Spleen (tissue), 11 donors: ENCODE measurements around the gene MMP13. TPM values are rescaled to one million over a fixed set of nuclear protein-coding genes. Genes with fewer than 3 reads are reported as not detected.

Experiments
- DNase-seq: peaks from one replicate; pipeline ENCODE4 v3.0.0-alpha.2; 2020
- H3K27ac ChIP-seq, 8 donors: fragments of 200-600 bp; sonication (generic) in 7 of 8; 1 replicate in 4 of 8; 2 replicates in 4 of 8; pipeline versions ENCODE4 v1.5.0 to v1.8.0; 2016 to 2021; ENCODE audit warnings: inconsistent platforms in 4 of 8, mild to moderate bottlenecking in 4 of 8, moderate library complexity in 1 of 8
- H3K27me3 ChIP-seq, 7 donors: fragments of 200-600 bp; sonication (generic) in 6 of 7; replicated peaks in 1 of 7; 1 replicate in 4 of 7; 2 replicates in 3 of 7; pipeline versions ENCODE4 v1.5.0 to v1.8.0; 2016 to 2021; ENCODE audit warnings: inconsistent platforms in 3 of 7, mild to moderate bottlenecking in 1 of 7
- H3K36me3 ChIP-seq, 6 donors: fragments of 200-600 bp; sonication (generic) in 5 of 6; 1 replicate in 4 of 6; 2 replicates in 2 of 6; pipeline versions ENCODE4 v1.5.0 to v1.8.0; 2016 to 2021; ENCODE audit warnings: inconsistent platforms in 2 of 6
- H3K4me1 ChIP-seq, 6 donors: fragments of 200-600 bp; sonication (generic) in 5 of 6; 1 replicate in 3 of 6; 2 replicates in 3 of 6; pipeline versions ENCODE4 v1.5.0 to v1.8.0; 2016 to 2021; ENCODE audit warnings: inconsistent platforms in 3 of 6
- H3K4me3 ChIP-seq, 8 donors: fragments of 200-600 bp; sonication (generic) in 7 of 8; 1 replicate in 4 of 8; 2 replicates in 4 of 8; pipeline versions ENCODE4 v1.5.0 to v1.8.0; 2016 to 2021; ENCODE audit warnings: inconsistent platforms in 4 of 8, mild to moderate bottlenecking in 4 of 8, moderate library complexity in 2 of 8
- H3K9me3 ChIP-seq, 8 donors: fragments of 200-600 bp; sonication (generic) in 7 of 8; 1 replicate in 4 of 8; 2 replicates in 4 of 8; pipeline versions ENCODE4 v1.5.0 to v1.8.0; 2016 to 2021; ENCODE audit warnings: inconsistent platforms in 4 of 8
- POLR2A ChIP-seq, 3 donors: fragments of 450-650 bp; IDR thresholded peaks; one replicate each; pipeline ENCODE4 v1.5.1; 2017; ENCODE audit warnings: antibody characterized with exemption in 3 of 3, mild to moderate bottlenecking in 1 of 3
- POLR2AphosphoS5 ChIP-seq, 3 donors: sonication (generic); formaldehyde crosslinking; IDR thresholded peaks; one replicate each; pipeline ENCODE4 v1.5.1; 2017; ENCODE audit warnings: antibody characterized with exemption in 3 of 3
- WGBS, 5 donors: extraction: QIAGEN DNeasy Blood & Tissue Kit in 3 of 5; methylation state at CpG; one replicate each; pipeline versions ENCODE4 v1.1.5 to v1.1.7; 2013 to 2018; 5-methylcytosine and 5-hydroxymethylcytosine counted together
- intact Hi-C: fragments of 100-400 bp; cut with DNase I; formaldehyde crosslinking; loops from one replicate; pipeline ENCODE4 v1.15.0; 2023; ENCODE audit warnings: low total_unique reads
- polyA plus RNA-seq, 3 donors: library from polyadenylated mRNA; stranded (reverse); fragments of 200-250 nt; gene quantifications; one replicate each; pipeline ENCODE4 v1.2.1, GENCODE V29; 2013
- total RNA-seq, 7 donors: library from RNA; depleted of rRNA in 3 of 7; stranded (reverse); fragments of >200 nt in 3 of 7; fragmentation: NEBNext Ultra II Directional in 4 of 7; extraction: Animal tissue kit (Norgen Biotek cat#: 25700) in 4 of 7; gene quantifications; one replicate each; pipeline versions ENCODE4 v1.1.0 to v1.2.1, GENCODE V29; 2016 to 2021
- TF ChIP-seq, protein P1 (sequence below), 11 experiments: fragments of 200-600 bp in 7 of 11; fragments of 450-650 bp in 4 of 11; sonication (generic) in 4 of 11; IDR thresholded peaks in 8 of 11; conservative IDR thresholded peaks in 3 of 11; 1 replicate in 7 of 11; 2 replicates in 4 of 11; pipeline versions ENCODE4 v1.4.0 to v1.8.0; 2016 to 2021; ENCODE audit warnings: antibody characterized with exemption in 11 of 11, inconsistent platforms in 4 of 11, mild to moderate bottlenecking in 1 of 11
- donor health status: healthy with polysubstance abuse.
- donor health status: DM: no; HTN: no; CAD: no; lungs with moderate emphysema.
- donor health status: DM: no; HTN: no; CAD: no.
- donor health status: Bipolar disorder and iron deficiency.
- donor health status: healthy.
- donor health status: DM: no; HTN: no; CAD: no.
- donor health status: DM: yes; HTN: yes; CAD: no.

MMP13 gene
- total and polyA plus RNA-seq, 10 donors: not detected

DNA sequence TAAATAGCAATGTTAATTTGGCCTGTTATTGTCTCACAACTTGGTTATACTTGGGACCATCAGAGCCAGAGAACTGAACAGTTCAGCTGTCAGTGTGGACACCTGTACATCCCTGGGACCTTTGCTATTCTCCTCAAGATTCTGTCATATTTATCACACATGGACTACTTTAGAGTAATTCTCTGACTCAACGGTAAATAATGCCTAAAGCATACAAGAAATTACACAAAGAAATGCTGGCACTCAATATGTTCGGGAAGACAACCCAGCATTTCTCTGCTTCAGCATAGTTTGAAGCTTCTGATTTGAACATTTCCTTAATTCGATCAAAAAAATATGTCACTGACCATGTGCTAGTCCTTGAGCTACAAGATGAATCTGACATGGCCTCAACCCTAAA, 34.6 kb upstream of the MMP13 start:
- Histone ChIP-seq H3K9me3 (no peaks in the 10 kb centered on the region), H3K27me3 (peaks cover 0 to 16% (median 0%) of the 10 kb centered on the region in 7 donors), H3K27ac (no peak overlapping the region), H3K4me1 (no peaks in the 10 kb centered on the region), H3K36me3 (no peaks in the 10 kb centered on the region), H3K4me3 (no peak overlapping the region)
- TF ChIP-seq, protein P1, sequence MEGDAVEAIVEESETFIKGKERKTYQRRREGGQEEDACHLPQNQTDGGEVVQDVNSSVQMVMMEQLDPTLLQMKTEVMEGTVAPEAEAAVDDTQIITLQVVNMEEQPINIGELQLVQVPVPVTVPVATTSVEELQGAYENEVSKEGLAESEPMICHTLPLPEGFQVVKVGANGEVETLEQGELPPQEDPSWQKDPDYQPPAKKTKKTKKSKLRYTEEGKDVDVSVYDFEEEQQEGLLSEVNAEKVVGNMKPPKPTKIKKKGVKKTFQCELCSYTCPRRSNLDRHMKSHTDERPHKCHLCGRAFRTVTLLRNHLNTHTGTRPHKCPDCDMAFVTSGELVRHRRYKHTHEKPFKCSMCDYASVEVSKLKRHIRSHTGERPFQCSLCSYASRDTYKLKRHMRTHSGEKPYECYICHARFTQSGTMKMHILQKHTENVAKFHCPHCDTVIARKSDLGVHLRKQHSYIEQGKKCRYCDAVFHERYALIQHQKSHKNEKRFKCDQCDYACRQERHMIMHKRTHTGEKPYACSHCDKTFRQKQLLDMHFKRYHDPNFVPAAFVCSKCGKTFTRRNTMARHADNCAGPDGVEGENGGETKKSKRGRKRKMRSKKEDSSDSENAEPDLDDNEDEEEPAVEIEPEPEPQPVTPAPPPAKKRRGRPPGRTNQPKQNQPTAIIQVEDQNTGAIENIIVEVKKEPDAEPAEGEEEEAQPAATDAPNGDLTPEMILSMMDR (IDR thresholded peaks at IDR 0.05 in 8 of 11, conservative IDR thresholded peaks at IDR 0.05 in 3 of 11): no peak
- TF ChIP-seq POLR2AphosphoS5 (IDR thresholded peaks at IDR 0.05) (no peak), POLR2A (IDR thresholded peaks at IDR 0.05) (no peak)
- intact Hi-C loops: no loop called here
- WGBS, 5 donors: 86 to 95% (median 91%) methylated on average over 3 of the region's 3 CpGs
- DNase-seq: no peak

DNA sequence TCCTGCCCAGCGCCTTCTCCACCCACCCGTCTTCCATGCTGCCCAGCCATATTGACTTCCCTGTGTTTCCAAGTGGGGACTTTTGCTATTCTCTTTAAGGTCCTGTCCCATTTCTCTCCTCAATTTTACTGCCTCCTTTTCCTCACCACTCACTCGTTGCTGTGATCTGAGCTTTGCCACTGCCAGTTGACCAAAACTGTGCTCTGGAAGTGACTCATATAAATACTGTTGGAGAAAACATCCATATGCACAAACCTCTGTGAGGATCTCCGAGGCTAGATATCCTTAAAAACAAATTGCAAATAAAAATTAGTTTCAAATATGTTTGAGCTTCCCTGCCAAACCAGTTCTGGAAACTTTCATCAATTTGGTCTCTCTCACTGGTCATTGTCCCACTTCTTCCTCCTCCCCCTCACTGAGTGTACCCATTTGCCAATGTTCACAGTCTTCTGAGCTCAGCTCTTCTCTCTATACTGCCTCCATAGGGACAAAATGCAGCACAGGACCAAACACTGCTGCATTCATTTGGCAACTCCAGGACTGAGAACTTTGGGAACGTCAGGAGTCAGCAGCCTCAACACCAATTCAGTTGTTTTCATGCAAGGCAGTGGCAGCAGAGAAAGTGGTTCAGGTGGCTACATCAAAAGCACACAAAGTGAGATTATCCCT, 34.0 kb upstream of the MMP13 start:
- 70 to 84% (median 76%) methylated on average over 5 of the region's 5 CpGs for WGBS, 5 donors
- Histone ChIP-seq H3K4me1 (no peaks in the 10 kb centered on the region), H3K4me3 (no peak overlapping the region), H3K27me3 (peaks cover 0 to 16% (median 0%) of the 10 kb centered on the region in 7 donors), H3K9me3 (no peaks in the 10 kb centered on the region), H3K27ac (no peak overlapping the region), H3K36me3 (no peaks in the 10 kb centered on the region)
- TF ChIP-seq POLR2AphosphoS5 (IDR thresholded peaks at IDR 0.05): no peak
- TF ChIP-seq POLR2A (IDR thresholded peaks at IDR 0.05): no peak
- TF ChIP-seq, protein P1 (IDR thresholded peaks at IDR 0.05 in 8 of 11, conservative IDR thresholded peaks at IDR 0.05 in 3 of 11): no peak
- intact Hi-C loops: no loop called here
- no peak for DNase-seq

DNA sequence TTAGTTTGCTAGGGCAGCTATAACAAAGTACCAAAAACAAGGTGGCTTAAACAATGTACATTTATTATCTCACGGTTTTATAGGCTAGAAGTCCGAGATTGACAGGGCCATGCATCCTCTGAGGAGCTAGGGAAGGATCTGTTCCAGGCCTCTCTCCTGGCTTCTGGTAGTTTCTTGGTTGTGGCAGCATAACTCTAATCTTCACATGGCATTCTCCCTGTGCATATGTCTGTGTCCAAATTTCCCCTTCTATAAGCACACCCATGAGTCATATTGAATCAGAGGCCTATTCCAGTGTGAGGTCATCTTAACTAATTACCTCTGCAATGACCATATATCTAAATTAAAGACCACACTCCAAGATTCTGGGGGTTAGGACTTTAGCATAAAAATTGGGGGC, 31.3 kb upstream of the MMP13 start:
- intact Hi-C loops: no loop called here
- DNase-seq: no peak
- TF ChIP-seq, protein P1 (IDR thresholded peaks at IDR 0.05 in 8 of 11, conservative IDR thresholded peaks at IDR 0.05 in 3 of 11): no peak
- TF ChIP-seq POLR2A (IDR thresholded peaks at IDR 0.05): no peak
- no peak for TF ChIP-seq POLR2AphosphoS5 (IDR thresholded peaks at IDR 0.05)
- Histone ChIP-seq H3K36me3 (no peaks in the 10 kb centered on the region), H3K4me1 (peaks cover 0 to 1% (median 0%) of the 10 kb centered on the region in 6 donors), H3K4me3 (no peak overlapping the region), H3K27ac (no peak overlapping the region), H3K27me3 (peaks cover 0 to 16% (median 0%) of the 10 kb centered on the region in 7 donors), H3K9me3 (no peaks in the 10 kb centered on the region)
- WGBS, 5 donors: 75 to 92% (median 80%) methylated on average over 2 of the region's 2 CpGs

DNA sequence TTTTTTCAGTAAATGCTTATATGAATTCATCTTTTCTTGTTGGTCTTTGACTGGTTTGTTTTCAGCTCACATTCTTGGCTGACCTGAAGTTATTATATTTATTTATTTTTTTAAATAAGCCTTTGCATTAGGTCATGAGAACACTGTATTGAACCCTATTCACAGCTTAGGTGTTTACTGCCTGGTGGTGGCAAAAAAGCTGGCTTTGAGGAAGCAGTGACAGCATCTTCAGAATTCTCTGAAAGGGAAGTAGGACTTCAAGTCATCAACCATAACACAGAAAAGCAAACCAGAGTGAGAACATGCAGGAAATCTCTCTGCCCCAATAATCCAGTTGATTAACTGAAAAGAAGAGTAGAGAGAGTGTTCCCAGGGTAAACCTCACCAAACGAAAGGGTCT, 30.3 kb upstream of the MMP13 start:
- DNase-seq: no peak

More for the DNA sequence above, 30.3 kb upstream of the MMP13 start:
- TF ChIP-seq POLR2A (IDR thresholded peaks at IDR 0.05) (no peak), POLR2AphosphoS5 (IDR thresholded peaks at IDR 0.05) (no peak)
- TF ChIP-seq, protein P1 (IDR thresholded peaks at IDR 0.05 in 8 of 11, conservative IDR thresholded peaks at IDR 0.05 in 3 of 11): no peak
- Histone ChIP-seq H3K36me3 (no peaks in the 10 kb centered on the region), H3K4me1 (peaks cover 0 to 8% (median 0%) of the 10 kb centered on the region in 6 donors), H3K27me3 (peaks cover 0 to 14% (median 0%) of the 10 kb centered on the region in 7 donors), H3K27ac (no peak overlapping the region), H3K9me3 (no peaks in the 10 kb centered on the region), H3K4me3 (no peak overlapping the region)
- 50 to 84% (median 75%) methylated on average over 1 of the region's 1 CpG for WGBS, 5 donors
- intact Hi-C loops: no loop called here
